Epithelial cell of proximal tubule (primary cell): ENCODE measurements around the gene ARG1. TPM values are rescaled to one million over a fixed set of nuclear protein-coding genes. Genes with fewer than 3 reads are reported as not detected.

ENCODE experiments used
- DNase-seq: peaks from one replicate; pipeline ENCODE4 v3.0.0-alpha.2; 2011; ENCODE audit warnings: low read depth
- H3K4me3 ChIP-seq: 2 replicates; pipeline ENCODE4 v1.5.1; 2011; ENCODE audit warnings: low read depth, mild to moderate bottlenecking, low read length
- CTCF ChIP-seq: conservative IDR thresholded peaks from 2 replicates; pipeline ENCODE4 v1.5.1; 2012; ENCODE audit warnings: low read depth, mild to moderate bottlenecking, low read length
- total RNA-seq: library from RNA; depleted of rRNA; stranded (reverse); fragments of >200 nt; gene quantifications from 2 replicates; pipeline ENCODE4 v1.2.3, GENCODE V29; 2015

The ARG1 gene
- total RNA-seq, 1 donor from 2014 or later: not detected

GRCh38 chr6:131629651-131630050, 56.6 kb downstream of the ARG1 start:
- DNase-seq: no peak
- TF ChIP-seq CTCF: no peak
- no peak overlapping the region for H3K4me3 ChIP-seq

GRCh38 chr6:131631625-131632289, 58.7 kb downstream of the ARG1 start:
- TF ChIP-seq CTCF: no peak
- DNase-seq: no peak
- no peak overlapping the region for H3K4me3 ChIP-seq

Other genes starting within 250 kb of the ARG1 start
- gene MED23, start 55.0 kb downstream of the ARG1 start, total RNA-seq: 14.5 and 15.0 TPM in 2 replicates
- gene ENPP3, start 64.1 kb downstream of the ARG1 start, total RNA-seq: 0.17 TPM in 1 of 2 replicates, not detected in the other
- gene OR2A4, start 128.2 kb downstream of the ARG1 start, total RNA-seq: not detected in 2 replicates
- not detected in 2 replicates for gene CTAGE9, start 137.8 kb downstream of the ARG1 start, total RNA-seq
- gene ENPP1, start 234.8 kb downstream of the ARG1 start, total RNA-seq: 2.2 and 3.5 TPM in 2 replicates